Suprapubic skin (tissue), 4 donors: ENCODE data around the gene DFFB.

Experiments used
- CTCF ChIP-seq, 2 donors: fragments of 200-600 bp in 1 of 2; fragments of 450-650 bp in 1 of 2; sonication (generic) in 1 of 2; IDR thresholded peaks; one replicate each; pipeline ENCODE4 v1.5.1; 2016 to 2019; ENCODE audit warnings: antibody characterized with exemption in 2 of 2, mild to moderate bottlenecking in 1 of 2, moderate library complexity in 1 of 2
- POLR2A ChIP-seq, 2 donors: fragments of 450-650 bp; IDR thresholded peaks; one replicate each; pipeline ENCODE4 v1.6.1; 2017; ENCODE audit warnings: antibody characterized with exemption in 2 of 2, mild to moderate bottlenecking in 2 of 2, moderate library complexity in 2 of 2
- POLR2AphosphoS5 ChIP-seq, 3 donors: sonication (generic); formaldehyde crosslinking; IDR thresholded peaks; one replicate each; pipeline ENCODE4 v1.6.1; 2017; ENCODE audit warnings: antibody characterized with exemption in 3 of 3

- TF ChIP-seq CTCF (IDR thresholded peaks at IDR 0.05) (no peak), POLR2A (IDR thresholded peaks at IDR 0.05) (no peak), POLR2AphosphoS5 (IDR thresholded peaks at IDR 0.05) (no peak)
These were observed 4.4 kb upstream of the DFFB start for GRCh38 chr1:3852711-3853485.
